Body of pancreas (tissue), 4 donors: Measurements from ENCODE around the gene UTP14A. TPM values are rescaled to one million over a fixed set of nuclear protein-coding genes. Genes with fewer than 3 reads are reported as not detected.

Experiments
- ATAC-seq: fragments of 150-250 bp; one replicate; pipeline ENCODE4 v1.9.1; 2016
- DNase-seq, 4 donors: peaks; one replicate each; pipeline ENCODE4 v3.0.0-alpha.2; 2019
- H3K27ac ChIP-seq, 4 donors: fragments of 200-600 bp; sonication (generic); 1 replicate in 3 of 4; 2 replicates in 1 of 4; pipeline versions ENCODE4 v1.5.1 to v1.6.1; 2016 to 2019; ENCODE audit warnings: mild to moderate bottlenecking in 1 of 4, mixed read lengths in 1 of 4, moderate library complexity in 1 of 4
- H3K27me3 ChIP-seq, 2 donors: fragments of 200-600 bp; sonication (generic); one replicate each; pipeline ENCODE4 v1.6.0; 2016; ENCODE audit warnings: mild to moderate bottlenecking in 1 of 2
- H3K36me3 ChIP-seq, 2 donors: fragments of 200-600 bp; sonication (generic); replicated peaks in 1 of 2; 2 replicates each; pipeline ENCODE4 v1.5.1; 2016; ENCODE audit warnings: low read depth in 2 of 2; ENCODE audit not compliant: insufficient read depth in 1 of 2
- H3K4me1 ChIP-seq: fragments of 200-600 bp; sonication (generic); one replicate; pipeline ENCODE4 v1.6.0; 2016
- H3K4me3 ChIP-seq, 2 donors: fragments of 200-600 bp; sonication (generic); 1 replicate in 1 of 2; 2 replicates in 1 of 2; pipeline ENCODE4 v1.5.1; 2016 to 2019
- H3K9me3 ChIP-seq, 3 donors: fragments of 200-600 bp; sonication (generic); 1 replicate in 2 of 3; 2 replicates in 1 of 3; pipeline ENCODE4 v1.5.1; 2016
- CTCF ChIP-seq, 7 experiments: fragments of 450-650 bp in 4 of 7; fragments of 200-600 bp in 3 of 7; sonication (generic) in 3 of 7; IDR thresholded peaks; one replicate each; pipeline ENCODE4 v1.5.1; 2016 to 2019; ENCODE audit warnings: antibody characterized with exemption in 7 of 7
- POLR2A ChIP-seq, 3 donors: fragments of 450-650 bp; IDR thresholded peaks; one replicate each; pipeline ENCODE4 v1.6.1; 2016; ENCODE audit warnings: antibody characterized with exemption in 3 of 3, mild to moderate bottlenecking in 2 of 3
- WGBS, 2 donors: methylation state at CpG; one replicate each; pipeline ENCODE4 v1.1.5; 2017; 5-methylcytosine and 5-hydroxymethylcytosine counted together
- intact Hi-C: fragments of 100-400 bp; cut with DNase I; formaldehyde crosslinking; loops from one replicate; pipeline ENCODE4 v1.15.1; 2023
- total RNA-seq, 2 donors: library from RNA; depleted of rRNA; stranded (reverse); fragments of >200 nt; gene quantifications; one replicate each; pipeline ENCODE4 v1.1.0, GENCODE V29; 2016

Gene UTP14A
- total RNA-seq, 2 donors from 2014 or later: 10.9 to 13.8 TPM

DNA sequence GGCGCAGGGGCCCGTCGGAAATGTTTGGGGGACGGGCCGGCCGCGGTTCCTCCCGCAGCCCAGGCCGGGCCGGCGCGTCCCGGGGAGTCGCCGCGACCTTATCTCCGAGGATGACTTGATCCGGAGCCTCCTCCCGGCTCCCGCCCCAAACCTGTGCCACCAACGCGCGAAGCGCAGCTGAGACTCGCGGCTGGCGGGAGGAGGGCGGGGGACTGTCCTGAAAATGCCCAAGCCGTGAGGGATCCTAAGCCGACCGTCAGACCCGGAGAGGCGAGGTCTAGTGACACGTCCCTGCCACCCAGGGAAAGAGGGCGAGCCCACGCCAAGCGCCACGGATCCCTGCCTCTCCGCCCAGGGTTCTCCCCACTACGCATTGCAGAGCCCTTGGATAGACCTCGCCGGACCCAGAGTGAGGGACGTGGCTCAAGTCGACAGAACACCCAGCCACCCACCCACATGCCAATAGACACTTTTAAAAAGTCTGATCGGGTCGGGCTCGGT lies 26.9 kb downstream of the UTP14A start:
- Histone ChIP-seq H3K4me3 (no peak overlapping the region), H3K27ac (peak overlapping the region in 3 of 4 donors; percentile 16 to 50 (median 45)), H3K36me3 (no peaks in the 10 kb centered on the region), H3K4me1 (no peaks in the 10 kb centered on the region), H3K27me3 (no peaks in the 10 kb centered on the region), H3K9me3 (no peaks in the 10 kb centered on the region)
- ATAC-seq: peak; percentile 0
- intact Hi-C loops: no loop called here
- DNase-seq: peak in 3 of 4 donors; percentile 9 to 17 (median 17)
- 11% methylated on average over 7 of the region's 47 CpGs; no CpG with 5 or more reads in 1 of the 2 donors for WGBS, 2 donors
- TF ChIP-seq POLR2A (IDR thresholded peaks at IDR 0.05) (no peak), CTCF (IDR thresholded peaks at IDR 0.05) (no peak)

DNA sequence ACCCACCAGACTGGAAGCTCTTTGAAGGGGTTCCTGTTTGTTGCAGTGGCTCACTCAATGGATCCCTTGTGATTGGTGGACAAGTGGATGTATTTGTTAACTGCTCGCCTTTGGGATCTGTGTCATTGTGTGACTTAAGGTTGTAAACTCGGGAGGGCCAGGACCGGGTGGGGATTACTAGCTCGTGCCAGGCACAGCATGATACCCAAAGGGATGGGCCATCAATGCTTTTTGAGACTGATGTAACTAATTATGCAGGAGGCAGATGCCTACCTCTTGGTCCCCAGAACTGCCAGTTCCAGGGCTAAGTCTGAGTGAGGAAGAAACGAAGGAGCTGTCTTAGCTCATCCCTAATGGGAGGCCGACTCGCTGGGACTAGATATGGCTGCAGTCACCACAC lies 27.7 kb downstream of the UTP14A start:
- intact Hi-C loops: no loop called here

GRCh38 chrX:129934461-129934860 lies 28.5 kb downstream of the UTP14A start:
- TF ChIP-seq CTCF (IDR thresholded peaks at IDR 0.05): no peak
- intact Hi-C loops: no loop called here
- no peaks in the 10 kb centered on the region for H3K36me3 ChIP-seq

More for the DNA sequence above, 27.7 kb downstream of the UTP14A start:
- no peaks in the 10 kb centered on the region for H3K4me1 ChIP-seq
- H3K27me3 ChIP-seq: no peaks in the 10 kb centered on the region
- ATAC-seq (no peak), DNase-seq (no peak)
- no peaks in the 10 kb centered on the region for H3K9me3 ChIP-seq
- no peak overlapping the region for H3K27ac ChIP-seq
- no peak for TF ChIP-seq POLR2A (IDR thresholded peaks at IDR 0.05)
- TF ChIP-seq CTCF (IDR thresholded peaks at IDR 0.05): no peak
- no peaks in the 10 kb centered on the region for H3K36me3 ChIP-seq
- H3K4me3 ChIP-seq: no peak overlapping the region
- 49% methylated on average over 6 of the region's 7 CpGs; no CpG with 5 or more reads in 1 of the 2 donors for WGBS, 2 donors

DNA sequence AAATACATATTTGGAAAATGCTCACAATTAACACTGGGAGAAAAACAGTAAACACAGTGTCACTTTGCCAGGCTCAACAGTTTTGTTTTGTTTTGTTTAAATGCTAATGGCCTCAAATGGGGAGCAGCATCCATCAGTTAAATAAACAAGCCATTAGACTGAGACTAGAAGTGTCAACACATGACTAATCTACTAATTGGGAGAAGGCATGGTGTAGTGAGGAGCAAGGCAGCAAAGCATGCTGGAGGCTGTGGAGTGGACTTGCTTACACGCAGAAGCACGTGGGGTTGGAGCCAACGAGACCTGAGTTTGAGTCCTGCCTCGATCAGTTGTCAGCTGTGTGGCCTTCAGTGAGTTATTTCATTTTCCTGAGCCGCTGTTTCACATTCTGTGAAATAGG lies 29.0 kb downstream of the UTP14A start:
- 60% methylated on average over 1 of the region's 5 CpGs; no CpG with 5 or more reads in 1 of the 2 donors for WGBS, 2 donors
- Histone ChIP-seq H3K9me3 (no peaks in the 10 kb centered on the region), H3K4me1 (no peaks in the 10 kb centered on the region), H3K36me3 (no peaks in the 10 kb centered on the region), H3K27me3 (no peaks in the 10 kb centered on the region), H3K4me3 (no peak overlapping the region), H3K27ac (no peak overlapping the region)
- no peak for DNase-seq
- no peak for TF ChIP-seq POLR2A (IDR thresholded peaks at IDR 0.05)
- TF ChIP-seq CTCF (IDR thresholded peaks at IDR 0.05): no peak
- ATAC-seq: no peak
- intact Hi-C loops: no loop called here

More at GRCh38 chrX:129934461-129934860, 28.5 kb downstream of the UTP14A start:
- Histone ChIP-seq H3K27ac (no peak overlapping the region), H3K9me3 (no peaks in the 10 kb centered on the region), H3K4me1 (no peaks in the 10 kb centered on the region), H3K27me3 (no peaks in the 10 kb centered on the region), H3K4me3 (no peak overlapping the region)
- ATAC-seq (no peak), DNase-seq (no peak)
- 89% methylated on average over 8 of the region's 10 CpGs; no CpG with 5 or more reads in 1 of the 2 donors for WGBS, 2 donors

GRCh38 chrX:129938081-129938480 lies 32.1 kb downstream of the UTP14A start:
- Histone ChIP-seq H3K4me3 (no peak overlapping the region), H3K27ac (no peak overlapping the region), H3K27me3 (no peaks in the 10 kb centered on the region), H3K9me3 (no peaks in the 10 kb centered on the region), H3K36me3 (no peaks in the 10 kb centered on the region), H3K4me1 (no peaks in the 10 kb centered on the region)
- no peak for ATAC-seq
- 71 to 74% methylated on average over 3 to 4 of the region's 4 CpGs for WGBS, 2 donors
- DNase-seq: no peak
- TF ChIP-seq POLR2A (IDR thresholded peaks at IDR 0.05) (no peak), CTCF (IDR thresholded peaks at IDR 0.05) (no peak)
- intact Hi-C loops: no loop called here
